Measurements from ENCODE around the gene HIRA.

Gene HIRA

DNA sequence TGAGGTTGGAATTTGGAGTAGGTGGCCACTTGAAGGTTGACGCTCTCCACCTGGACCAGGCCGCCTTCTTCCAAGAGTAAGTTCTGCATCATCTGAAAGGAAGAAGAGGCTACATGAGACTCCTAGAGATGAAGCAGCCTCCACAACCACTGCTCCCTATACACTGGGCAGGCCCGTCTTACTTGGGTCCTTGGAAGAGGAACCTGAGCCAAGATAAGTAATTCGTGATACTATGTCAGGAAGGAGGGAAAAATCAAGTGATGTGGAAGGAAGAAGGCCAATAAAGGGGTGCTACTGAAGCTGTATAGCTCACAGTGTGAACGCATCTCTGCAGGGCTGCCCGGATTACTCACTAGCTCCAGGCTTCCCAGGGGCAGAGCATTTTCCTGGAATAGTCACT lies 36.4 kb upstream of the HIRA start:
- 96% methylated on average over 5 of the region's 6 CpGs for WGBS (ENCODE audit: insufficient coverage)
- ChIA-PET CTCF (interaction anchor here (1.3 to 1.8 kb wide), 2 partner anchors 9 to 17 kb away, joined by 4 to 6 read pairs; no protein-coding TSS in a partner anchor), POLR2A (no interaction called here)
- no peaks in the 10 kb centered on the region for H3K9me3 ChIP-seq (ENCODE audit: control extremely low read depth in 1 of 5, control insufficient read depth in 4 of 5, insufficient read depth in 2 of 5, low read depth in 1 of 5, low read length in 4 of 5)
- no peak overlapping the region for H3K27ac ChIP-seq (ENCODE audit: insufficient read depth in 1 of 2, low read depth in 1 of 2, low read length in 2 of 2, poor library complexity in 1 of 2, severe bottlenecking in 2 of 2)
- no peak overlapping the region for H3K4me3 ChIP-seq (ENCODE audit: control insufficient read depth in 1 of 7, extremely low read depth in 1 of 7, insufficient read depth in 4 of 7, low read depth in 2 of 7, low read length in 6 of 7)
- no peak for DNase-seq
- H3K36me3 ChIP-seq (ENCODE audit: control insufficient read depth in 4 of 4, insufficient read depth in 4 of 4, low read length in 3 of 4): peaks cover 23 to 95% (median 76%) of the 10 kb centered on the region in 4 experiments
- H3K27me3 ChIP-seq (replicated peaks in 2 of 5; ENCODE audit: control insufficient read depth in 4 of 5, insufficient read depth in 5 of 5, low read length in 4 of 5): no peaks in the 10 kb centered on the region
- no peaks in the 10 kb centered on the region for H3K4me1 ChIP-seq (ENCODE audit: control extremely low read depth in 1 of 4, control insufficient read depth in 4 of 4, insufficient read depth in 4 of 4, low read length in 3 of 4)

DNA sequence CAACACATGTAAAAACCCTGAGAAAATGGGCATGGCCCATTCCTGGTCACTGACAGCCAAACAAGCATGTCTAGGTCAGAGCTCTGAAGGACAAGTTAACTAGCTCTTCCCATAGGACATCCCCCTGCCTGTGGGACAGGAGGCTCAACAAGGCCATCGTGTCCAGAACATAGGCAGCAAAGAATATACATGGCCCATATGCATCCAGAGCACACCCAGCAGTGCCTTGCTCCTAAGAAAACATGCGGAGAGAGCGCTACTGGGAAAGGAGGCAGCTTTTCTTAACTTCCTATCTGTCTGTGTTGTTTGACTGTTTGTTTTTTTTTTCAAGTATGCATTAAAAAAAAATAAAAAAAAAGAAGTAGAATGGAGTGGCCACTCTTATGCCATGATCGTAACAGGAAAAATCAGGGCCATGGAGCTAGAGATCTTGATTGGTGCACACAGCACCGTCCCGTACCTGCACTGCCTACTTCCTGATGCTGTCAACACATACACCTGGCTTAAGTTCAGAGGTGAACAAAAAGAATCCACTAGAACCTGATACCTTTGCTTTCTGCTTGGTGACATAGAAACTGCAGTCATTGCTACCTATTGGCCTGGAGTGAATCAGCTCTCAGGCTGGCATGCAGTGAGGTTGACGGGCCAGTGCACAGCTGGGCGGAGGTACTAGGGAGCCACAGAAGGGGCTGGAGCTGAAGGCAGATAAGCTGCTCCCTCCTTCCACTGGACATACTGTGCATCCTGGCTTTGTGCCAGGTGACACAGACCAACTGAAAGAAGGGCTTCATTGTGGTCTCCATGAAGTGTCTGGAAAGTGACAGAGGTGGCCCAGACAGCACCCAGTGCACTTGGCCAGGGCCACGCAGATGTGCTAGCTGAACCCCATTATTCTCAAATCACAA lies 35.6 kb upstream of the HIRA start:
- Histone ChIP-seq H3K4me1 (ENCODE audit: control extremely low read depth in 1 of 4, control insufficient read depth in 4 of 4, insufficient read depth in 4 of 4, low read length in 3 of 4) (no peaks in the 10 kb centered on the region), H3K27me3 (replicated peaks in 2 of 5; ENCODE audit: control insufficient read depth in 4 of 5, insufficient read depth in 5 of 5, low read length in 4 of 5) (no peaks in the 10 kb centered on the region), H3K4me3 (ENCODE audit: control insufficient read depth in 1 of 7, extremely low read depth in 1 of 7, insufficient read depth in 4 of 7, low read depth in 2 of 7, low read length in 6 of 7) (no peak overlapping the region), H3K9me3 (ENCODE audit: control extremely low read depth in 1 of 5, control insufficient read depth in 4 of 5, insufficient read depth in 2 of 5, low read depth in 1 of 5, low read length in 4 of 5) (no peaks in the 10 kb centered on the region), H3K27ac (ENCODE audit: insufficient read depth in 1 of 2, low read depth in 1 of 2, low read length in 2 of 2, poor library complexity in 1 of 2, severe bottlenecking in 2 of 2) (no peak overlapping the region), H3K36me3 (ENCODE audit: control insufficient read depth in 4 of 4, insufficient read depth in 4 of 4, low read length in 3 of 4) (peaks cover 23 to 92% (median 70%) of the 10 kb centered on the region in 4 experiments)
- no peak for DNase-seq
- WGBS (ENCODE audit: insufficient coverage): 98% methylated on average over 7 of the region's 9 CpGs
- ChIA-PET CTCF (interaction anchor here (0.6 to 1.8 kb wide), 3 partner anchors 11 to 497 kb away, joined by 3 to 5 read pairs (median 4); no protein-coding TSS in a partner anchor), POLR2A (no interaction called here)

DNA sequence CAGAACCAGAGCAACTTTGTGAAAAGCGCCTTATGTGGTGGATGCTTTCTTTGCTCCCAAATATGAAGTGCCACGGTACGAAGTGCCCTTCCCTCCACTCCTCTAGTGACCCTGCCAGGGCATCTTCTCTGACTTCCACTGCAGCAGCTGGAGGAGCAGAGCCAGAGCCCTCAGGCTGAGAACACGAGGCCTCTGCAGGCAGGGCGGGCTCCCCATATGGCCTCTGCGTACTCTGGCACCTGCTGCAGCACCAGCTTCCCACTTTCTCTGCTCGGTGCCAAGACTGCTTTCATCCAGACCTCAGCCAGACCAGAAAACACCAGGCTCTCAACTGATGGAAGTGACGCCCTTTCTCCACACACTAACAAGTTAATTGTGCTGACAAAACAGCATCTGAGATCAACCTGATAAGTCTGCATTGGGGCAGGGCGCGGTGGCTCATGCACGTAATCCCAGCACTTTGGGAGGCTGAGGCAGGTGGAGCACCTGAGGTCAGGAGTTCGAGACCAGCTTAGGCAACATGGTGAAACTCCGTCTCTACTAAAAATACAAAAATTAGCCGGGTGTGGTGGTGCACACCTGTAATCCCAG lies 34.7 kb upstream of the HIRA start:
- ChIA-PET CTCF (interaction anchor here (1.8 kb wide), 2 partner anchors 11 to 15 kb away, joined by 4 to 5 read pairs; no protein-coding TSS in a partner anchor), POLR2A (no interaction called here)
- no peaks in the 10 kb centered on the region for H3K27me3 ChIP-seq (replicated peaks in 2 of 5; ENCODE audit: control insufficient read depth in 4 of 5, insufficient read depth in 5 of 5, low read length in 4 of 5)
- H3K9me3 ChIP-seq (ENCODE audit: control extremely low read depth in 1 of 5, control insufficient read depth in 4 of 5, insufficient read depth in 2 of 5, low read depth in 1 of 5, low read length in 4 of 5): no peaks in the 10 kb centered on the region
- DNase-seq: no peak
- no peak overlapping the region for H3K4me3 ChIP-seq (ENCODE audit: control insufficient read depth in 1 of 7, extremely low read depth in 1 of 7, insufficient read depth in 4 of 7, low read depth in 2 of 7, low read length in 6 of 7)
- WGBS (ENCODE audit: insufficient coverage): 95% methylated on average over 12 of the region's 14 CpGs
- no peak overlapping the region for H3K27ac ChIP-seq (ENCODE audit: insufficient read depth in 1 of 2, low read depth in 1 of 2, low read length in 2 of 2, poor library complexity in 1 of 2, severe bottlenecking in 2 of 2)
- H3K4me1 ChIP-seq (ENCODE audit: control extremely low read depth in 1 of 4, control insufficient read depth in 4 of 4, insufficient read depth in 4 of 4, low read length in 3 of 4): no peaks in the 10 kb centered on the region
- peaks cover 23 to 85% (median 64%) of the 10 kb centered on the region in 4 experiments for H3K36me3 ChIP-seq (ENCODE audit: control insufficient read depth in 4 of 4, insufficient read depth in 4 of 4, low read length in 3 of 4)

DNA sequence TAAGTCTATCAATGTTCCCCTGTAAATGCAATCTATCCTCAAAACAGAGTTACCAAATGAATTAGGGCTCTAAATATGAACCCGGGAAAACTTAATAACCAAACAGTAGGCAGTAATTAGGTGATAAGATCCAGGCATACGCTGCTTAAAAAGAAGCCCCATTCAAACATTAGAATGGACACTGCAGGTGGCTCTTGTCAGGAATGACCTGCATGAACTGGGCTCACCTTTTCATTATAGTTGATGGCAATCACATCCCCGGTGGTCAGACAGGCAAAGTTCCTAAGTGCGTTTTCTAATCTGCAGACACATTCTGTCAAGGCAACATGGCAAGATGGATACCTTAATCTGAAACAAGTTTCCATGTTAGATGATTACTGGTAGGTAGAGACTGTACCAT lies 33.4 kb upstream of the HIRA start:
- H3K27ac ChIP-seq (ENCODE audit: insufficient read depth in 1 of 2, low read depth in 1 of 2, low read length in 2 of 2, poor library complexity in 1 of 2, severe bottlenecking in 2 of 2): no peak overlapping the region

DNA sequence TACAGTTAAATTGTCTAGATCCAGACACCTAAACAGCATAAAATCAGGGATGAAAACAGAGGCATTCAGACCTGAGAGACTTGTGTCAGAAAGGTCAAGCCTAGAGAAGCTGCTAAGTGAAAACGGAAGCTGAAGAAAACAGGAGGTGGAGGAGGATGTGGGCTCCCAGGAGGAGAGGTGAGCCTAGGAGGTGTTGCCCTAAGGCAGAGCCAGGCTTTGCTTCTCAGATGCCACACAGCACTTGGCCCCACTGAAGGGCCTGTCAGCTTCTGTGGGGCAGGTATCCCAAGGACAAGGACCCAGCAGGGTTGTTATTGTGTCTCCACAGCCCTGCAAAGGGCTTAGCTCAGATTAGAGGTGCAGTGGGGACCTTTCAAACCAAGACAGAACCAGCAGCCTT lies 33.0 kb upstream of the HIRA start:
- no peaks in the 10 kb centered on the region for H3K9me3 ChIP-seq (ENCODE audit: control extremely low read depth in 1 of 5, control insufficient read depth in 4 of 5, insufficient read depth in 2 of 5, low read depth in 1 of 5, low read length in 4 of 5)
- DNase-seq: no peak
- ChIA-PET CTCF (interaction anchor here (1.0 to 1.3 kb wide), 3 partner anchors 9 to 165 kb away, joined by 3 to 4 read pairs (median 3); no protein-coding TSS in a partner anchor), POLR2A (no interaction called here)
- H3K4me3 ChIP-seq (ENCODE audit: control insufficient read depth in 1 of 7, extremely low read depth in 1 of 7, insufficient read depth in 4 of 7, low read depth in 2 of 7, low read length in 6 of 7): no peak overlapping the region
- H3K27me3 ChIP-seq (replicated peaks in 2 of 5; ENCODE audit: control insufficient read depth in 4 of 5, insufficient read depth in 5 of 5, low read length in 4 of 5): no peaks in the 10 kb centered on the region
- 82% methylated on average over 1 of the region's 1 CpG for WGBS (ENCODE audit: insufficient coverage)
- H3K36me3 ChIP-seq (ENCODE audit: control insufficient read depth in 4 of 4, insufficient read depth in 4 of 4, low read length in 3 of 4): peaks cover 20 to 74% (median 54%) of the 10 kb centered on the region in 4 experiments
- H3K4me1 ChIP-seq (ENCODE audit: control extremely low read depth in 1 of 4, control insufficient read depth in 4 of 4, insufficient read depth in 4 of 4, low read length in 3 of 4): no peaks in the 10 kb centered on the region
- no peak overlapping the region for H3K27ac ChIP-seq (ENCODE audit: insufficient read depth in 1 of 2, low read depth in 1 of 2, low read length in 2 of 2, poor library complexity in 1 of 2, severe bottlenecking in 2 of 2)

More for the DNA sequence above, 33.4 kb upstream of the HIRA start:
- no peaks in the 10 kb centered on the region for H3K27me3 ChIP-seq (replicated peaks in 2 of 5; ENCODE audit: control insufficient read depth in 4 of 5, insufficient read depth in 5 of 5, low read length in 4 of 5)
- H3K36me3 ChIP-seq (ENCODE audit: control insufficient read depth in 4 of 4, insufficient read depth in 4 of 4, low read length in 3 of 4): peaks cover 23 to 78% (median 58%) of the 10 kb centered on the region in 4 experiments
- WGBS (ENCODE audit: insufficient coverage): 100% methylated on average over 4 of the region's 4 CpGs
- DNase-seq: no peak
- no peaks in the 10 kb centered on the region for H3K9me3 ChIP-seq (ENCODE audit: control extremely low read depth in 1 of 5, control insufficient read depth in 4 of 5, insufficient read depth in 2 of 5, low read depth in 1 of 5, low read length in 4 of 5)
- ChIA-PET POLR2A (no interaction called here), CTCF (interaction anchor here (0.9 to 1.3 kb wide), 2 partner anchors 12 to 31 kb away, joined by 3 read pairs; no protein-coding TSS in a partner anchor)
- no peaks in the 10 kb centered on the region for H3K4me1 ChIP-seq (ENCODE audit: control extremely low read depth in 1 of 4, control insufficient read depth in 4 of 4, insufficient read depth in 4 of 4, low read length in 3 of 4)
- H3K4me3 ChIP-seq (ENCODE audit: control insufficient read depth in 1 of 7, extremely low read depth in 1 of 7, insufficient read depth in 4 of 7, low read depth in 2 of 7, low read length in 6 of 7): no peak overlapping the region

DNA sequence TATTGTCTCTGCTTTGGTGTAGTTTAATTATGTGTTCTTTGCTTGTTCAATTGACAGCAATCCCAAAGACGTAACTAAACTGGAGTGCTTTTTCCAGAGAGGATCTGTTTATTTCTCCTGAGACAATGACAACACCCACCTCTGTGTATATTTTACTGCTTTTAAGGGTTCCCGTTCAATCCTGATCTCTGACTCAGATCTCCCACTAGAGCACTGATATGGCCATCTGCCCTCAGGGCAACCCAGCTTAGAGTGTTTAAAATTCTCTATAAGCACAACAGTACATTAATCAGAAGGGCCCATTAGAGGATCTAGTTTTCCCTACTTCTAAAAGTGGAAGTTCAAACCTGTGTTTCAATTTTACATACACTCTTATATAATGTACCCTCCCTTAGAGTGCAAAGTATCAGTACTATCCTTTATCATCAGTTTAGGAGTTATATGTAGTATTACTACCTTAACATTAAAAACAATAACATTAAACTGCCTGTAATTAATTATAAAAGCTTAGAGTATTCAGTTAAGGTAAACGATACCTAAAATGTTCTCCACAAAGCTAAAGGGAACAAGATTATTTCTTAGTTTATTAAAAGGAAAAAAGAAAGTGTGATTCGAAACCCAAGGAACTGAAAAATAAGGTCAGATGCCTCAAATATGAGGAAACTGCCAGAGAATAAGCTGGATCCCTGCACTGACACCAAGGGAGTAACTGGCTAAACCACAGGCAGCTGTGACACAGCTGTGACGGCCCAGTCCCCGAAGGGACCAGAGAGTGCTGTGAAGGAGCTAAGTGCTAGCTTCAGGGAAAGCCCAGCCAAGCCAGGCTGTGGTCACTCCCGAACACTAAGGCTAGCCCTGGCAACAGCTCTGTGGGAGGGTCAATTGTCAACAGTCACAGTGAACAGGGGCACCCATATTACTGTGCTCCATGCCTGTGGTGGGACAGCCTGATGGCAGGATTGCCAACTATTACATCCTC lies 32.2 kb upstream of the HIRA start:
- ChIA-PET CTCF (interaction anchor here (1.0 to 1.3 kb wide), 3 partner anchors 9 to 166 kb away, joined by 3 to 4 read pairs (median 3); no protein-coding TSS in a partner anchor), POLR2A (no interaction called here)
- Histone ChIP-seq H3K36me3 (ENCODE audit: control insufficient read depth in 4 of 4, insufficient read depth in 4 of 4, low read length in 3 of 4) (peaks cover 18 to 69% (median 50%) of the 10 kb centered on the region in 4 experiments), H3K27ac (ENCODE audit: insufficient read depth in 1 of 2, low read depth in 1 of 2, low read length in 2 of 2, poor library complexity in 1 of 2, severe bottlenecking in 2 of 2) (peak overlapping the region in 1 of 2 experiments; percentile 22), H3K4me1 (ENCODE audit: control extremely low read depth in 1 of 4, control insufficient read depth in 4 of 4, insufficient read depth in 4 of 4, low read length in 3 of 4) (no peaks in the 10 kb centered on the region), H3K27me3 (replicated peaks in 2 of 5; ENCODE audit: control insufficient read depth in 4 of 5, insufficient read depth in 5 of 5, low read length in 4 of 5) (no peaks in the 10 kb centered on the region), H3K9me3 (ENCODE audit: control extremely low read depth in 1 of 5, control insufficient read depth in 4 of 5, insufficient read depth in 2 of 5, low read depth in 1 of 5, low read length in 4 of 5) (no peaks in the 10 kb centered on the region), H3K4me3 (ENCODE audit: control insufficient read depth in 1 of 7, extremely low read depth in 1 of 7, insufficient read depth in 4 of 7, low read depth in 2 of 7, low read length in 6 of 7) (no peak overlapping the region)
- DNase-seq: no peak
- WGBS (ENCODE audit: insufficient coverage): 83% methylated on average over 6 of the region's 7 CpGs

Data from common myeloid progenitor, CD34-positive (primary cell).